ENCODE measurements around the gene PTPN12.

PTPN12 gene

DNA sequence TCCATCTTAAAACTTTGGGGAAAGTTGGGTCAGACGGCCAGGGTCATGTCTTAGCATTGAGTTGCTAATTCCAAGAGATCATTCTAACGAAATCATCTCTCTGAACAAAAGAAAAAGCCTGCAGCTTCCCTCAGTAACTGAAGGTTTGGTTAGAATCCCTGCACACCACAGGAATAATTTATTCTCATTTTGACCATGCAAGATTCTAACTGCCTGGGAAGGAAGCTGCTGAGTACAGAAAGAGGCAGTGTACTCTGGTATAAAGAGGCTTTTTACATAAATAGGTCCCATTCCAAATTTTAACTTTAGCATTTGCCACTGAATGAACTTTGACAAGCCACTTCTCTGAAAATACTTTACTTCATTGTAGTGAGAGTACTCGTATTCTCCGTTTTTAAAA lies 82.2 kb downstream of the PTPN12 start:
- DNase-seq (ENCODE audit: low read depth) = no peak
- TF ChIP-seq, protein P1, sequence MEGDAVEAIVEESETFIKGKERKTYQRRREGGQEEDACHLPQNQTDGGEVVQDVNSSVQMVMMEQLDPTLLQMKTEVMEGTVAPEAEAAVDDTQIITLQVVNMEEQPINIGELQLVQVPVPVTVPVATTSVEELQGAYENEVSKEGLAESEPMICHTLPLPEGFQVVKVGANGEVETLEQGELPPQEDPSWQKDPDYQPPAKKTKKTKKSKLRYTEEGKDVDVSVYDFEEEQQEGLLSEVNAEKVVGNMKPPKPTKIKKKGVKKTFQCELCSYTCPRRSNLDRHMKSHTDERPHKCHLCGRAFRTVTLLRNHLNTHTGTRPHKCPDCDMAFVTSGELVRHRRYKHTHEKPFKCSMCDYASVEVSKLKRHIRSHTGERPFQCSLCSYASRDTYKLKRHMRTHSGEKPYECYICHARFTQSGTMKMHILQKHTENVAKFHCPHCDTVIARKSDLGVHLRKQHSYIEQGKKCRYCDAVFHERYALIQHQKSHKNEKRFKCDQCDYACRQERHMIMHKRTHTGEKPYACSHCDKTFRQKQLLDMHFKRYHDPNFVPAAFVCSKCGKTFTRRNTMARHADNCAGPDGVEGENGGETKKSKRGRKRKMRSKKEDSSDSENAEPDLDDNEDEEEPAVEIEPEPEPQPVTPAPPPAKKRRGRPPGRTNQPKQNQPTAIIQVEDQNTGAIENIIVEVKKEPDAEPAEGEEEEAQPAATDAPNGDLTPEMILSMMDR (conservative IDR thresholded peaks at IDR 0.05; ENCODE audit: control insufficient read depth, insufficient read depth, low read depth, low read length) = no peak
- H3K4me3 ChIP-seq (ENCODE audit: control insufficient read depth, low read depth, low read length) = no peak overlapping the region

DNA sequence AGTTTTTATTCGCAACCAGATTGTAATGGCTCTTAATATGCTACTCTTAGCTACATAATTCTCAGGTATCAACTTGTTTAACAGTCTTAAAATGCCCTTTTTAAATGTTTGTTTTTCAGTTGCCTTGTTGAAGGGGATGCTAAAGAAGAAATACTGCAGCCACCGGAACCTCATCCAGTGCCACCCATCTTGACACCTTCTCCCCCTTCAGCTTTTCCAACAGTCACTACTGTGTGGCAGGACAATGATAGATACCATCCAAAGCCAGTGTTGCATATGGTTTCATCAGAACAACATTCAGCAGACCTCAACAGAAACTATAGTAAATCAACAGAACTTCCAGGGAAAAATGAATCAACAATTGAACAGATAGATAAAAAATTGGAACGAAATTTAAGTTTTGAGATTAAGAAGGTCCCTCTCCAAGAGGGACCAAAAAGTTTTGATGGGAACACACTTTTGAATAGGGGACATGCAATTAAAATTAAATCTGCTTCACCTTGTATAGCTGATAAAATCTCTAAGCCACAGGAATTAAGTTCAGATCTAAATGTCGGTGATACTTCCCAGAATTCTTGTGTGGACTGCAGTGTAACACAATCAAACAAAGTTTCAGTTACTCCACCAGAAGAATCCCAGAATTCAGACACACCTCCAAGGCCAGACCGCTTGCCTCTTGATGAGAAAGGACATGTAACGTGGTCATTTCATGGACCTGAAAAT lies 89.7 kb downstream of the PTPN12 start:
- H3K4me3 ChIP-seq (ENCODE audit: control insufficient read depth, low read depth, low read length) = no peak overlapping the region
- no peak for DNase-seq (ENCODE audit: low read depth)
- TF ChIP-seq, protein P1 (conservative IDR thresholded peaks at IDR 0.05; ENCODE audit: control insufficient read depth, insufficient read depth, low read depth, low read length) = no peak

DNA sequence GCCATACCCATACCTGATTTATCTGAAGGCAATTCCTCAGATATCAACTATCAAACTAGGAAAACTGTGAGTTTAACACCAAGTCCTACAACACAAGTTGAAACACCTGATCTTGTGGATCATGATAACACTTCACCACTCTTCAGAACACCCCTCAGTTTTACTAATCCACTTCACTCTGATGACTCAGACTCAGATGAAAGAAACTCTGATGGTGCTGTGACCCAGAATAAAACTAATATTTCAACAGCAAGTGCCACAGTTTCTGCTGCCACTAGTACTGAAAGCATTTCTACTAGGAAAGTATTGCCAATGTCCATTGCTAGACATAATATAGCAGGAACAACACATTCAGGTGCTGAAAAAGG lies 90.2 kb downstream of the PTPN12 start:
- no peak for DNase-seq (ENCODE audit: low read depth)
- TF ChIP-seq, protein P1 (conservative IDR thresholded peaks at IDR 0.05; ENCODE audit: control insufficient read depth, insufficient read depth, low read depth, low read length) = no peak
- no peak overlapping the region for H3K4me3 ChIP-seq (ENCODE audit: control insufficient read depth, low read depth, low read length)

DNA sequence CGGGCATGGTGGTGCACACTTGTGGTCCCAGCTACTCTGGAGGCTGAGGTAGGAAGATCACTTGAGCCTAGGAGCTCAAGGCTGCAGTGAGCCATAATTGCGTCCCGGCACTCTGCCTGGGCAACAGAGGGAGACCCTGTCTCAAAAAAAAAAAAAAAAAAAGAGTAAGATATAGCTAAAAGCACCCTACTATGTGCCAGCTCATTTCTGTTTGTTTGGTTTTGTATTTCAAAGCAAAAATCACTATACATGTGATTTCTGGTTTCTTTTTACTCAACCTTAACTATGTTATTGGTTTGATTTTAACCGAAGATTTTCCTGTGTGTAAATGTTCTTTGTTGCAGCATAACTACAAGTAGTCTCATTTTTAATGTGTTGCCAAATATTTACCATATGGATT lies 92.7 kb downstream of the PTPN12 start:
- TF ChIP-seq, protein P1 (conservative IDR thresholded peaks at IDR 0.05; ENCODE audit: control insufficient read depth, insufficient read depth, low read depth, low read length) = no peak
- no peak for DNase-seq (ENCODE audit: low read depth)
- no peak overlapping the region for H3K4me3 ChIP-seq (ENCODE audit: control insufficient read depth, low read depth, low read length)

DNA sequence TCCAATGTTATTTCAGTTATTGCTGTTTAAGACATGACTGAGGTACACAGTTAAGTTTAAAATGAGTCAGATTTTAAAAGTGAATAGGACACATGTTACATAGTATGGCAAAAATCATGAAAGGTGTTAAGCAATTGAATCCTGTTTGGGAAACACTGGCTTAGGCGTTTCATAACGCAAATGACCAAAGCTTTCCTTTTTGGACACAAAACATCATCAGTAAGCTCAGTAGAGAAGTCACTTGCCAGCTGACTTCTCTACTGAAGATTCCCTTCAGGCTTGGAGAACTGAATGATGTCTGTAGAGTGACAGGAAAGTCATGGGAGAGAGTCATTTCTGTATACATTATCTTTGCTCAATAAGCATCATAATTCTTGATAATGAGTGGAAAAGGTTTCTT lies 94.7 kb downstream of the PTPN12 start:
- TF ChIP-seq, protein P1 (conservative IDR thresholded peaks at IDR 0.05; ENCODE audit: control insufficient read depth, insufficient read depth, low read depth, low read length) = no peak
- DNase-seq (ENCODE audit: low read depth) = peak; percentile 25
- no peak overlapping the region for H3K4me3 ChIP-seq (ENCODE audit: control insufficient read depth, low read depth, low read length)

DNA sequence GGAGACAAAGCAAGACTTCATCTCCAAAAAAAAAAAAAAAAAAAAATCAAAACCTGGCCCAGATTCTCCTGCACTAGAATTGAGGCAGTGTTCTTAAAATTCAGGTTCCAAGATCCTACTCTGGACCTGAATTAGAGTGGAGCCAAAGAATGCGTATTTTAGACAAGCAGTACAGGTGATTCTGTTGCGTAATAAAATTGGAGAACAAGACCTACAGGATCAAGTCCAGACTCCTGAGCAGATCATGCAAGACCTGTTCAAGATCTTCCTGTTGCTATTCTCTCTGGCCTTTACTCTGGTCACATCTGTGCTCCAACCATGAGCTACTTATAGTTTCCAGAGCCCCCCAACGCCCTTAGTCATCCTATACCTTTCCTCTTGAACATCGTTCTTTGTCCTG lies 107.7 kb downstream of the PTPN12 start:
- TF ChIP-seq, protein P1 (conservative IDR thresholded peaks at IDR 0.05; ENCODE audit: control insufficient read depth, insufficient read depth, low read depth, low read length) = no peak
- H3K4me3 ChIP-seq (ENCODE audit: control insufficient read depth, low read depth, low read length) = no peak overlapping the region
- DNase-seq (ENCODE audit: low read depth) = no peak
